ENCODE data around the gene ABO.
"Not testable (repeated sequence)": the region's sequence is repeated elsewhere in the genome, so short reads cannot be mapped to it uniquely, and the experiment has no call there.

Gene ABO

DNA sequence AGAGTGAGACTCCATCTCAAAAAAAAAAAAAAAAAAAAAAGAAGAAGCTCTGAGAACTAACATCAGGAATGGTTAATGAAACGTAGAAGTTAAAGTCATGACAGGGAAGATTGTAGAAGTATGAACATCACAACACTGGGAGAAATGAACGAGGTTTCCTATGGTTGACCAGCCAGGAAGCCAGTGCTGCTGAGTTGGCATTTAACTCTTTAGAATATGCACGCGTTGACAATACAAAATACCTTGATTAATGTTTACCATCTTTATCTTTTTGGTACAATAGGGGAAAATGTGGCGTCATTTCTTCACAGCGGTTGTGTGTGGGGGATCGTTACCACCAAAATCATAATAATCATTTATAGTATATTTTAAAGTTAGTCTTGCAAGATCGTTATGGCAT, 32.0 kb downstream of the ABO start:
- DNase-seq (ENCODE audit: low read depth), result no peak

DNA sequence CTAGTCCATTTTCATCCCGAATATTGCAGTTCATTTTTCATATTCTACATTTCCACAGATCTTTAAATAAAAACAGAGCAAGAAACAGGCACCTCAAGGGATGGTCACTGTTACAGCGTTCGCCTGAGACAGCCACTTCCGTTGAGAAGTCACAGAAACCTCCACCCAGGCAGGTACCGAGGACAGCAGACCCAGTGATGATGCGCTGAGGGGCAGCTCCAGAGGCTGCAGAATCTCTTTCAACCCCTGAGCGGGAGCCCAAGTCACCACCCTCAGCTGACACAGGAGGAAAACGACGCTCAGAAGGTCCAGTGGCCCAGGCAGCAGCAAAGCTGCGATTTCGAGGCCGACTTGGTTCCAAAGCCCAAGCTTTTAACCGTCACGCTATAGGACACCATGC, 32.8 kb downstream of the ABO start:
- no peak for DNase-seq (ENCODE audit: low read depth)

DNA sequence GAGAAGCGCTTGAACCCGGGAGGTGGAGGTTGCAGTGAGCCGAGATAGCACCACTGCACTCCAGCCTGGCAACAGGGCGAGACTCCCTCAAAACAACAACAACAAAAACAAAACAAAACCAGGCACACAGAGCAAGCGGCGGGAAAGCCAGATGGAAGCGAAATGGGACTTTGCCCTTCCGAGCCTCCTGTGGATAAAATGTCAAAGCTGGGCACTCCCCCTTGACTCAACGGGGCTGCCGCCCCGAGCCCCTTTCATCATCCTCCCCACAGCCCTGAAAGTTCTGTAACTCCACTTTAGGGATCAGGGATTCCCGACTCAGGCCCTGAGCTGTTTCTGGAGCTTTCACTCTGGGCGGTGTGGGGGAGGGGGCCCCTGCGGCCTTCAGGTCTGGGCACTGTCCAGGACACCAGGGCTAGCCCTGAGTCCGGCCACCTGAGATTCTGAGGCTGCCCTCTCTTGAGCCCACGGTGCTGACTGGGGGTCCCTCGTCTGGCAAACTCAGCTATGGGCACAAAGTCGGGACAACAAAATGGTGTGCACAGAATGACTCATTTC, 35.4 kb downstream of the ABO start:
- no peak for DNase-seq (ENCODE audit: low read depth)

DNA sequence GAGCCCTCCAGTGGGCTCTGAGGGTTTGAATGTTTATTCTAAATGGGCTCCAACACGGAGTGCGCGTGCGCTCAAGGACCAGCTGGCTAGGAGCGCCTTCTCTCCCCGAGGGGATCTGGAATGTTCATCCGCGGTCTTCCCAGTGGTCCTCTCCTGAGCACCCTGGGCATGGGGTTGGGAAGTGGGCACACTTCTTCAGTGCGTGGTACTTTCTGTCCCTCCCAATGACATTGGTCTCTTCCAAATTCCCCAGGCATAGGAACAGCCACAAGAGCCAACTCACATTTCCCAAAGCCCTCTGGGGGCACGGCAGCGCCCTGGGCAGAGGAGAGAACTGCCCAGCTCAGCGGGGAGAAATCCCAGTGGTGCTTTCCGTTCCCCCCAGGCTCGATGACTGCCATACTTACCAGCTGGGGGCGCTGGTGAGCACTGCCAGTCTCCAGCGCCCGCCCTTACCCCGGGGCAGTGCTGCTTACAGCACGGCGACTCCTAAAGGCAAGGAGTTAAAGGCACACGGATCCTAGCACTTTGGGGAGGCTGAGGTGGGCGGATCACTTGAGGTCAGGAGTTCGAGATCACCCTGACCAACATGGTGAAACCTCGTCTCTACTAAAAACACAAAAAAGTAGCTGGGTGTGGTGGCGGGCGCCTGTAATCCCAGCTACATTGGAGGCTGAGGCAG, 36.0 kb downstream of the ABO start:
- DNase-seq (ENCODE audit: low read depth), result peak; percentile 46

DNA sequence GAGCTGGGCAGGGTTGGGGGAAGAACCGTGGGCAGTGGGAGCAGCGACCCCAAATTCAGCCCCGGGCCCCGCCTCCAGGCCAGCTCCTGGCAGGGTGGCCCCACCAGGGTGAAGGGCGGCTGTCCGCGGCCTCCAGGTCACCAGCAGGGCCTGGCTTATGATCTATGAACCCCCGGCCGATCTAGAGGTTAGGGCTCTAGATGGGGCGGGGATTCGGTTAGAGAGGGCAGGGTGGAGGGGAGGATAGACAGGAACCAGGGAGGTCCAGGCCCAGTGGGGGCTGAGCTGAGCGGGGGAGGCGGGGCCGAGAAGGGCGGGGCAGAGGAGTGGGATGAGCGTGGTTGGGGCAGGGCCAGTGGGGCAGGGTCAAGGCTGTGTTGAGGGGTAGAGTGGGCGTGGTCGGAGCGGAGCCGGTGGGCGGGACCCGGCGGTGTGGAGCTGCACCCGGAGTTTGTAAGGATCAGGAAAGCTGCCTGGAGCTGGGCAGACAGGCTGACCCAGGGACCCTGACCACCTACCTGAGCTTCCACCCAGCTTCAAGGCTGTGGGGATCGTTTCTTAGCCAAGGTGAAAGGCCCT, 36.6 kb downstream of the ABO start:
- no peak for DNase-seq (ENCODE audit: low read depth)

DNA sequence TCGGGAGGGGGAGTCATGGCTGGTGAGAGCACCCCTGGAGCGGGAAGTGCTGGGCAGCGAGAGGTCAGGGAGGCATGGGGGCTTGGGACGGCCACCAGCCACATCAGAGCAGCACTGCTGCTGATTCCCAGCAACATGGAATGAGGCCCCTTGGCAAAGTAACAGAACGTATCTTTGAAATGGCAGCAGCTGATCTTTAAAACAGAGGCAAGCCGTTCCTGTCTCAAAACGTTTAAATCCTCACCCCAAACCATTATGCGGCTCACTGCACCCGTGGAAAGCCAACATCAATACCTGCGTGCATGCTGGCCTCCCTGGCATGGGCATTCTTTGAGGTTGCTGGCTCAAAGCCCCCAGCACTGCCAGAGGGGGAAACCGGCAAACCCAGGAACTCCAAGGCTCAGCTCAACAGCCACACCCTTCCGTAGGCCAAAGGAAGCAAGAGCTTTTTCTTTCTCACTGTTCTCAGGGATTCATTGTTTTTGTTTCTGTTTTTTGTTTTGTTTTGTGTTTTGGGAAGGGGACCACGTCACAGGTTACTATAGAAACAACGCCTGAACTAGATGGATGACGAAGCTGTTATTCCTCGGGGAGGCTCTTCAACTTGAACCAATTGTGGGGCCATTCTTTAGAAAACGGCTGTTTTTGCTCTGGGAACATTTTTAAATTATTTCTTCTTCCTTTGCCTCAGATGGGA, 37.8 kb downstream of the ABO start:
- DNase-seq (ENCODE audit: low read depth), result no peak

DNA sequence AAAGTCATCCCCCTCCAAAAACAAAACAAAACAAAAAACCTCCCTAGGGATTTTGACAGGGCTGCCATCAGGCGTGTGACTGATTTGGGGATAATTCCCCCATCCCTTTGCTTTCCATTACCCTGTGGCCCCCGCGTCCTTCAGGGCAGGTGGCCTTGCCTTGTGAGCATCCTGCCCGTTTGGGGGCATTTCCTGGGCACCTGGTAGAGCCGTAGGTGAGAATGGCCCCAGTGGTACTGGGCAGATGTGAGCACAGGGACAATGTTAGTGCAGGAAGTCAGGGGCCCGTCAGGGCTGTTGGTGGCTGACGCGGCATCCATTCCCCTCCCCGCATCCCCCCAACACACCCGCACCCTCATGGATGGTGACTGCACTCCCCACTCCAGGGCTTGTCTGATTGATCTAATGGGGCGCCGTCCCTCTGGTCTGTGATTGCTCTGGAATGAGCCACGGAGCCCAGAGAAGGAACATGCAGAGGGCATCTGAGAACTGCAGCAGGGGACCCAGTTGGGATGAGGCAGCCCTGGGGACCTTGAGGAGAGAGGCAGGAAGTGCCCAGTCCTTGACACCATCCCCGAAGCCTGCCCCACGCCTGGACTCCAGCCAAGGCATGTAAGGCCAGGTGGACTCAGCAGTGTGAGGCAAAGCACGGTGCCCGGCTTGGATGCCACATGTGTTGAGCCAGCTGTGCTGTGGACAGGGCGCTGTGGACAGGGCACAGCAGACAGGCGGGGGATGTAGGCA, 38.5 kb downstream of the ABO start:
- not testable (repeated sequence) for DNase-seq (ENCODE audit: low read depth)

DNA sequence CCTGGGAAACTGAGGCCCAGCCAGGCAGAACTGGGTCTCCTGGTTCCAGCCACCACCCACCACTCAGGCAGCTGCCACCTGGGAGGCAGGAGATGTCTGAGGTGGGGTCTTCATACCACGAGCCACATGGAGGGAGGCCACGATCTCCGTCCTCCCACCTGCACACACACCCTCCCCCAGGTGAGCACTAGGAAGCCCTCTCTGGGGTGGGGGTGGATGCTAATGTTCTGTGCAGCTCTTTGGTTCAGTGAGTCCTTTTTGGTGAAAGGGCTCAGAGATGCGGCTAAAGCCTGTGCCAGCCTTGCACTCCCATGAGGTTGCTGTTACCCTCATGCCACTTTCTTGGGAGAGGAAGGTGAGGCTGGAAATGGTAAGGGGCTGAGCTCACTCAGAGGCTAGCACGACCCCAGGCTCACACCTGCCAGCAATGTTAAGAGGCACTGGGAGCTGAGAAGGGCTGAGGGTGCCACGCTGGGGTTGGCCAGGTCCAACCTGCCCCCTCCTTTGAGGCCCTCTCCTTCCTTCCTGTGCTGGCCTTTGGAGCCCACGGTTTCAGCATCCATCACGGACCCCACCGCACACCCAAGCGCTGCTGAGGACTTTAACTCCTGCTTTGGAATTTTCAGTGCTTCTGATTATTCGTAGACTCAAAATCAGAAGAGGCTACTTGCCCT, 39.3 kb downstream of the ABO start:
- no peak for DNase-seq (ENCODE audit: low read depth)

DNA sequence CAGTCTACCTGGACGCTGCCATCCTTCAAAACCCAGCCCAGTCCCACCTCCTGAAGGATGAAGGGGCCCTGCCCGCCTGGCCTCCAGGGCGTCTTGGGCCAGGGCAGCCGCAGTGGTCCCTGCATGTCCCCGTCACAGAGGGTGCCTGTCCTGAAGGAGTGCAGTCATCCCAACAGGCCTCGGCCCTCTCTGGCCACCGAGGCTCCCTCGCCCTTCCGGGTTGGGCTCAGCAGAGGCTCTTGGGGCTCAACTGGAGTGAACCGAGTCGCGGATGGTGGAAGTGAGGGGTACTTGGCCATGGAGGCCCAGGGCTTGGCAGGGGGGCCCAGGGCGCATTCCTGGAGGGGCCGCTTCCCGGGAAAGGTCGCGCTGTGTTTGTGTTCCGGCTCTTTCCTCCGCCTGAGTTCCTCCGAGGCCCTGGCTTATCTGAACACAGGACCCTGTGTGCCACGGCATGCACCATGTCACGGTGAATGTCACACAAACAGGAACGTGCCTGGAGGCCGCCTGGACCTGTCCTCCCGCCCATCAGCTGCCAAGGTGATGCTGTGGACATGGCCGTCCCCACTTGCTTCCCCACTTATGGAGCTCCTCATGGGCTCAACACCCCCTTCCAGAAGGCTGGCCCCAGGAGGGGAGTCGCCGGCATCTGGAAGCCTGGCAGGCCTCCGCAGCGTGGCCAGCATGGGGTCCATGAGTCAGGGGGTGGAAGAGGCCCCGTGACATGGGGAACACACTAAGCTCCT, 40.3 kb downstream of the ABO start:
- no peak for DNase-seq (ENCODE audit: low read depth)

DNA sequence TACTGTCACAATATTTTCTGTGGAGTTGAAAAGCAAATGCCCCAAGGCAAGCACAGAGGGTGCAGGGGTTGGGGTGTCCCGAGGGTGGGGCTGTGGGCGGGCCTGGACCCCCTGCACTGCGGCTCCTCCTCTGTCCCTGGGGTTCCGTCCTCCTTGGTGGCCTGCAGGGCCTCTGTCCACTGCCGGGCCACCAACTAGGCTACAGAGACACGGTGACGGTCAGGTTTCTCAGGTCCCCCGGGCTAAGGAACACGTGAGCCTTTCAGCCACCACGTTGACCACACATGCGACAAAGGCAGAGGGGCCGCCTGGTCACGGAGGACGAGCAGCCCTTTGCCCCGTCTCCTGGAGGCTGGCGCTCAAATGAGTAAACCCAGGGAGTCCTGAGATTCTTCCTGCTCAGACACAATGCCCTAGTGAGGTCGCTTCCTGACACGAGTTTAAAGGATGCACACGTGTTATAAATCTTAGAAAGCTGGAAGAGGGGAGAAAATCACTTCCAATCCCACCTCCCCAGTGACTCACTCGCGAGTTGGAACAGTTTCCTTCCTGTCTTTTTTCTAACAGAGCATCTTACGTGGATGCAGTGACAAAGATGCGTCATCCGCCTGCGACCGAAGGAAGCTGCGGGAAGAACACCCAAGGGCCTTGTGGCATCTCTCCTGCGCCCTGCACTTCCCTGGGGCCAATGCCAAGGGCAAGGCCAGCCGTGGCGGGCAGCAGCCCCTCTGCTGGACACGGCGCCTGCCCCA, 41.1 kb downstream of the ABO start:
- no peak for DNase-seq (ENCODE audit: low read depth)

DNA sequence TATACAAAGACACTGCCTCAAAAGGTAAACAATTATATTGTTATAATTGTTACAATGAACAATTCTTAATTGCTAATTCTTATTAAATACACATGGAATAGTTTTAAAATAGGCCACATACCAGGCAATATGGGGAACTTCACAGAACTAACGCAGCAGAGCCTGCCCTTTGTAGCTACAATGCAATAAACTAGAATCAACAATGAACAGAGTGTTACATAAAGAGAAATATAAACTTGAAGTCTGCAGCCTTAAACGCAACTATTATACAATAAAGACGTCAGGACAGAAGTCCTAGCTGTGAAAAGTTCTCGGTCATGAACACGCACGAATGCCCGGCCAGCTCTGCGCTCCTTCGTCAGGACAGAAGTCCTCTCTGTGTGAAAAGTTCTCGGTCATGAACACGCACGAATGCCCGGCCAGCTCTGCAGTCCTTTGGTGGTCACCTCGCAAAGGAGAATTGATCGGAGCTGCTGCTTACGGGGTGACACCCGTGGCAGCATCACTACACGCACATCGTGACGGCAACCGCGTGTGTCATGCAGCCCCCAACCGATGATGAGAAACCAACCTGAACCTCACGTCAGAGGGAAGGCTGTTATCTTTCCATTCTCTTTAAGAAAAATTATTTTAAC, 43.0 kb downstream of the ABO start:
- not testable (repeated sequence) for DNase-seq (ENCODE audit: low read depth)

DNA sequence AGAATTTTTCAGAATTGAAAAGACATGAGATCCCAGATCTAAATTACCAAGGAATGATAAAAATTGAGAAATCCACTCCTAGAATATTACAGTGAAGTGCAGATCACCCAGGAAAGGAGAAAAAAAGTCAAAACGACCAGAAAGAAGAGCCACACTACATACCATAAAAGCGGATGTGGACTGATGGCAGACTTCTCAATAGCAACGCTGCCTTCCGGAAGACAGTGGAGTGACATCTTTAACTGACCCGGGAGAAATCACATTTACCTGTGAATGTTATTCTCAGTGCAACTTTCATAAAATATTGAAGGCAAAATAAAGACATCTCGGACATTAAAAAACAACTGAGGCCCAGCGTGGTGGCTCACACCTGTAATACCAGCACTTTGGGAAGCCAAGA, 44.5 kb downstream of the ABO start:
- not testable (repeated sequence) for DNase-seq (ENCODE audit: low read depth)

DNA sequence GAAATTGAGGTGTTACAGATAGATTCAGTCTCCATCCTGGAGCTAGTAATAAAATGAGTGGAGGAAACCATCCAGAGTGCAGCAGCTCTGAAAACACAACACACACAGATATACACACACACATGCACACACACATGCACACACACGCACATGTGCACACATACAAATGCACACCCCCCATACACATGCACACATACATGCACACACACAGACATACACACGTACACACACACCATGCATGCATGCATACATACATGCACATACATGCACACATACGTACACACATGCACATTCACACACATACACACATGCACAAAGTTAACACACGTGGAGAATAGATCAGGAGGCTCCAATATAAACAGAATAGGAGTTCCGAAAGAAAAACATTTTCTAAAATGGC, 44.9 kb downstream of the ABO start:
- DNase-seq (ENCODE audit: low read depth), result no peak

DNA sequence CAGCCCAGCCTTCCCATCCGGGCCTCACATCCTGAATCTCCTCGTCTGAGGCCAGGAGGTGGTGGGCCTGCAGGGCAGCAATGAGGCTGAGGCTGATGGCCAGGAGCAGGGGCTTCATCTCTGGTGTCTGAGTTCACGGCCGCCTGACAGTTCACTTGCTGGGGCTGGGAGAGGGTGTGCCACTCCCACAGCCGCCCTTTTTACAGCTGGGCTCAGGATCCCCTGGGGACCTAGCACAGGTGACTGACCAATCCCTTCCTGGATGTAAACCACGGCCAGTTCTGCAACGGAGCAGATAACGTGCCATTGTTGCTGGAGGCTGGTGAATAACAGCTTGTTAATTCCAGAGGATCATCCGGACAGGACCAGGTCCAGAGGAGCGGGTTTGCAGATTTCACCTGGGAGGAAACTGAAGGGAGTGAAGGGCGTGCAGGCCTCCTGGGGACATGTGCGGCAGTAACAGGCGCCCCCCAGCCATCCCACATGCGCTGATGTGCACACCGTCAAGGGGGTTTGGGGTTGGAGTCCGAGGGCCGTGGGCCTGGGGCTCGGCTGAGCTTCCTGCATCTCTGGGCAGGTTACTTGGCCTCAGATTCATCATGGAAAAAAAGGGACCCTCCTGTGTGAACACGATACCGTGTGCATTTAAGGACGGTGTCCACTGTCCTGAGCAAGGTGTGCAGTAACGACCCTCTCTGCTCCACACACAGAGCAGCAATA, 46.4 kb downstream of the ABO start:
- DNase-seq (ENCODE audit: low read depth), result not testable (repeated sequence)

DNA sequence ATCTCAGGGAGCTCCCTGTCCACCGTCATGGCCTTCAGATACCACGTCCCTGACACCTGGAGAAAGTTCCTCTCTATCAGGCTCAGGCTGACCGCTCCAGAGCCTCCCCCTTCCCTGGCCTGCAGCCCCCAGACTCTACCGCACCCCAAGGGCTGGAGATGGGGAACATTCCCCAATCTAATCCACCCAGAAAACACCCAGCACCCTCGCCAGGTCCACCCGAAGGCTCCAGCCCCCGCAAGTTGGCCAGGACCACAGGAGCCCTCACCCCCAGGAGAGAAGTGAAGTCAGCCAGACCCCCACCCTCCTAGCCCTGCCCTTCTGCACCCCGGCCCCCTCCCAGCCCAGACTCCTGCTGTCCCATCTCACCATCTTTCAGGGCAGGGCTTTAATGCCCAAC, 47.0 kb downstream of the ABO start:
- DNase-seq (ENCODE audit: low read depth), result not testable (repeated sequence)

DNA sequence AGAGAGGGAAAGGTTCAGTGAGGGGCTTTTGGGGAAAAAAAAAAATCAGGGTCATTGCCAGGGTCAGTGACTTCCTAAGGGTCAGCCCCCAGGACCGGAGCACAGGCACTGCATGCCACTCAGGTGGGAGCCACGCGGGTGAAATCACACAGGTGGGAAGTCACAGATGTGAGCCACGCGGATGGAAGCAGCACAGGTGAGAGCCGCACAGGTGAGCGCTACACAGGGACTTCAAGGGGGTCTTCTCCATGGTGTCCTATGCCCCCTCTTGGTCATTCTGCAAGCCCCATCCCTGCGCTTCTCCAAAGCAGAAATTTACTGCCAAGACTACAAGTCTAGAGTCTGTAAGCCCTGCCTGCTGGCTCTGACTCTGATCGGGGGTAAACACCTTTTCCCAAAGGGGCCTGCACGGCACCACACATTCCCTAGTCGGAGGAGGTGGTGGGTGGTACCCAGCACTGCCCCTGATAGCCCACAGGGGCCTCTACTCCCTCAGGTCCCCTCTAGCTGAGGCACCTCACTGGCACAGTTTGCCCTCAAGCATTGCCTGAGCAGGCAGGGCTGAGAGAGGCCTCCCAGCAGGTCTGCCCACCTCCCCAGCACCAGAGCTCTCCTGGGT, 47.6 kb downstream of the ABO start:
- DNase-seq (ENCODE audit: low read depth), result no peak

DNA sequence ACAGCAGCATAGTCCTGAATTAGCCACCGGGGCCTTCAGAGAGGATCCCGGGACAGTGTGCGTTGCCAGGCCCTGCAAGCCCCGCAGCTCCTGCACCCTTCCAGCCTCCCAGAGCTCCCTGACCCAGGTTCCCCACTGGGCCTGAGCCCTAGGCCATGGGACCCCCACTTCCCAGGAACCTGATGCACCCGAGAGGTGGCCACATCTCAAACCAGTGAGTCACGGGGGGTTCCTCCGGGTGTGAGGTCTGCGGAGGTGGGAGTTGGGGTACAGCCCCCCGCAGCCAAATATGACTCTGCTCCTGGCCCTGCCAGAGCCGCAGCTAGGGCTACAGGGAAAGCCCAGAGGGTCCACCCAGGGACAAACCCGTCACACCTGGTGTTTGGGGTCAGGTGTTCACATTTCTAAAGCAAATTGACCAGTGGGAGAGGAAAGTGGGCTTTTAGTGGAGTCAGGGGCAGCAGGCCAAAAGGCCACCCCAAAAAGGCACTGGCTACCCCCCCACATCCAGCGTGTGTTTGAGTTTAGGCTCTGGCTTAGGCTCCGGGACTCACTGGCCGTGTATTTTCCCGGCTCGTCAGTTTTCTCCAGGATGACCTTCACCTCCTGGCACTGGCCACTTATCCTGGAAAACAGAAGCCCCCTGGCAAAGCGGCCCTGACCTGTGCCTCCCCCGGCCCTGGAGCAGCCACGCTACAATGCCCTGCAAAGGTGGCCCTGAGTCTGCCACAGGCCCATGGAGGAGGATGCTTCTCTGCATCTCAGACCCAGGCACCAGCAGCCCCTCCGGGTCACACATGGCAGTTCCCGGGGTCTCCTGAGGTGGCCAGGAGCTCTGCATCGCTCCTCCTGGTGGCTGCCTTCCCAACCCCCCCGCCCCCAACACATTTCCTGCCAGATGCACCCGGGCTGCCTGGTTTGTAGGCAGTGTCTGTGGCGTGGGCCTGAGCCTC, 48.5 kb downstream of the ABO start:
- DNase-seq (ENCODE audit: low read depth), result no peak
